A549 (cell line): ENCODE results near the gene SLN. TPM values are rescaled to one million over a fixed set of nuclear protein-coding genes. Genes with fewer than 3 reads are reported as not detected.

Source experiments
- ATAC-seq, 2 experiments: fragments of 200-7000 bp in 1 of 2; fragments of >200 bp in 1 of 2; cut with Nextera tagmentation in 1 of 2; cut with Tn5 transposase in 1 of 2; 3 replicates each; pipeline versions ENCODE4 v1.8.0 to v1.9.1; 2018 to 2020; ENCODE audit warnings: mild to moderate bottlenecking in 1 of 2, moderate library complexity in 1 of 2
- CTCF ChIA-PET: fragments of 300-600 bp; sonication (Branson Sonifier 250); formaldehyde crosslinking; extraction: SDS; loops from one replicate; lab custom pipeline; 2021; ENCODE audit warnings: antibody characterized with exemption, inconsistent platforms; lab: Yijun Ruan, JAX
- POLR2A ChIA-PET: fragments of 350-600 bp; formaldehyde crosslinking; extraction: SDS; loops from one replicate; lab custom pipeline; 2021; ENCODE audit warnings: antibody characterized with exemption, inconsistent platforms; lab: Yijun Ruan, JAX
- DNase-seq, 2 experiments: peaks; one replicate each; pipeline versions ENCODE4 v3.0.0 to v3.0.0-alpha.2; 2011 to 2016; ENCODE audit warnings: low read depth in 1 of 2, low spot score in 1 of 2
- FAIRE-seq: peaks from 2 replicates; lab custom pipeline; 2011; peaks lifted over from hg19 to GRCh38; lab: Jason Lieb, UNC
- H3K27ac ChIP-seq, 2 experiments: fragments of >200 bp; sonication (Bioruptor Twin); formaldehyde crosslinking; 3 replicates each; pipeline ENCODE4 v1.5.1; 2016 to 2017
- H3K4me1 ChIP-seq: fragments of >200 bp; sonication (Bioruptor Twin); formaldehyde crosslinking; 3 replicates; pipeline ENCODE4 v1.6.1; 2016
- H3K4me2 ChIP-seq: fragments of >200 bp; sonication (Bioruptor Twin); formaldehyde crosslinking; 3 replicates; pipeline ENCODE4 v1.6.1; 2016
- H3K4me3 ChIP-seq: fragments of >200 bp; sonication (Bioruptor Twin); formaldehyde crosslinking; 3 replicates; pipeline ENCODE4 v1.5.1; 2016
- H3K9me3 ChIP-seq: fragments of >200 bp; sonication (Bioruptor Twin); formaldehyde crosslinking; 3 replicates; pipeline ENCODE4 v1.6.1; 2016
- ATOH8 ChIP-seq: fragments of 250-450 bp; sonication (Bioruptor Pico); IDR thresholded peaks from 2 replicates; pipeline ENCODE4 v1.5.0; 2020; ENCODE audit warnings: low read depth, mild to moderate bottlenecking, moderate library complexity
- BCL3 ChIP-seq: fragments of >200 bp; sonication (Bioruptor Twin); formaldehyde crosslinking; IDR thresholded peaks from 3 replicates; pipeline ENCODE4 v1.6.1; 2016
- CBX8 ChIP-seq: fragments of 200-600 bp; sonication (generic); IDR thresholded peaks from 2 replicates; pipeline ENCODE4 v1.6.1; 2016
- CEBPB ChIP-seq, 2 experiments: fragments of >200 bp in 1 of 2; sonication (Bioruptor Twin) in 1 of 2; formaldehyde crosslinking in 1 of 2; IDR thresholded peaks; 2 replicates each; pipeline ENCODE4 v1.6.1; 2012 to 2016
- CHD4 ChIP-seq: fragments of 200-600 bp; sonication (generic); IDR thresholded peaks from 2 replicates; pipeline ENCODE4 v1.6.1; 2016; ENCODE audit warnings: antibody characterized with exemption, mild to moderate bottlenecking, borderline replicate concordance
- EHF ChIP-seq: fragments of 250-450 bp; sonication (Bioruptor Pico); IDR thresholded peaks from 2 replicates; pipeline ENCODE4 v1.5.0; 2020; ENCODE audit warnings: mild to moderate bottlenecking
- EHMT2 ChIP-seq: fragments of 200-600 bp; sonication (generic); IDR thresholded peaks from 2 replicates; pipeline ENCODE4 v1.6.1; 2016; ENCODE audit warnings: antibody characterized with exemption, low read depth, mild to moderate bottlenecking, moderate library complexity
- ESRRA ChIP-seq: fragments of 150-350 bp; IDR thresholded peaks from 2 replicates; pipeline ENCODE4 v1.6.1; 2014; ENCODE audit warnings: mild to moderate bottlenecking, low read length, borderline replicate concordance
- FOSL2 ChIP-seq, 2 experiments: fragments of 450-650 bp in 1 of 2; fragments of >200 bp in 1 of 2; sonication (Bioruptor Twin) in 1 of 2; formaldehyde crosslinking; IDR thresholded peaks; 2 replicates each; pipeline versions ENCODE4 v1.5.0 to v1.6.1; 2016 to 2020; ENCODE audit warnings: mild to moderate bottlenecking in 1 of 2, moderate library complexity in 1 of 2
- HDAC2 ChIP-seq: fragments of 200-600 bp; sonication (generic); IDR thresholded peaks from 2 replicates; pipeline ENCODE4 v1.6.1; 2016
- HES2 ChIP-seq: fragments of >200 bp; sonication (Bioruptor Twin); formaldehyde crosslinking; IDR thresholded peaks from 2 replicates; pipeline ENCODE4 v1.6.1; 2016
- HEYL ChIP-seq: fragments of 250-450 bp; sonication (Bioruptor Pico); IDR thresholded peaks from 2 replicates; pipeline ENCODE4 v1.8.0; 2021; ENCODE audit warnings: mild to moderate bottlenecking, moderate library complexity
- HOXA7 ChIP-seq: fragments of 250-450 bp; sonication (Bioruptor Pico); IDR thresholded peaks from 2 replicates; pipeline ENCODE4 v1.5.0; 2020; ENCODE audit warnings: mild to moderate bottlenecking, moderate library complexity
- JUN ChIP-seq, 2 experiments: fragments of >200 bp; sonication (Bioruptor Twin); formaldehyde crosslinking; IDR thresholded peaks; 2 replicates in 1 of 2; 3 replicates in 1 of 2; pipeline ENCODE4 v1.6.1; 2016 to 2017
- JUNB ChIP-seq: fragments of >200 bp; sonication (Bioruptor Twin); formaldehyde crosslinking; IDR thresholded peaks from 2 replicates; pipeline ENCODE4 v1.6.1; 2016
- MAFK ChIP-seq: fragments of 450-650 bp; IDR thresholded peaks from 2 replicates; pipeline ENCODE4 v1.6.1; 2014; ENCODE audit not compliant: partially characterized antibody
- MAX ChIP-seq: IDR thresholded peaks from 2 replicates; pipeline ENCODE4 v1.6.1; 2012
- NR3C1 ChIP-seq: fragments of >200 bp; sonication (Bioruptor Twin); formaldehyde crosslinking; IDR thresholded peaks from 3 replicates; pipeline ENCODE4 v1.6.1; 2017
- PBX3 ChIP-seq: IDR thresholded peaks from 2 replicates; pipeline ENCODE4 v1.6.1; 2012
- POLR2AphosphoS2 ChIP-seq: conservative IDR thresholded peaks from 2 replicates; pipeline ENCODE4 v1.6.1; 2012; ENCODE audit warnings: low read length, improper control_type of control experiment, inconsistent platforms
- RCOR1 ChIP-seq: fragments of 150-350 bp; IDR thresholded peaks from 2 replicates; pipeline ENCODE4 v1.6.1; 2014; ENCODE audit warnings: antibody characterized with exemption, low read length, low read depth
- SMC3 ChIP-seq: fragments of >200 bp; sonication (Bioruptor Twin); formaldehyde crosslinking; IDR thresholded peaks from 3 replicates; pipeline ENCODE4 v1.6.1; 2018; ENCODE audit warnings: inconsistent platforms
- TFCP2L1 ChIP-seq: fragments of 250-450 bp; sonication (Bioruptor Pico); IDR thresholded peaks from 2 replicates; pipeline ENCODE4 v1.5.0; 2021; ENCODE audit warnings: mild to moderate bottlenecking
- USF2 ChIP-seq: fragments of 450-650 bp; IDR thresholded peaks from 2 replicates; pipeline ENCODE4 v1.6.1; 2014; ENCODE audit warnings: antibody characterized with exemption
- ZNF302 ChIP-seq: fragments of 250-450 bp; sonication (Bioruptor Pico); IDR thresholded peaks from 2 replicates; pipeline ENCODE4 v1.9.0; 2021; ENCODE audit warnings: inconsistent platforms, mild to moderate bottlenecking, moderate library complexity
- ZSCAN20 ChIP-seq: fragments of 250-450 bp; sonication (Bioruptor Pico); IDR thresholded peaks from 2 replicates; pipeline ENCODE4 v1.8.0; 2022; ENCODE audit warnings: mild to moderate bottlenecking, moderate library complexity
- WGBS: methylation state at CpG from one replicate; pipeline ENCODE4 v1.1.6; 2017; ENCODE audit errors: missing lambda C conversion rate; 5-methylcytosine and 5-hydroxymethylcytosine counted together
- polyA plus RNA-seq, 4 experiments: library from polyadenylated mRNA; depleted of rRNA in 3 of 4; stranded (reverse); fragments of >200 nt; fragmentation: RNase III in 1 of 4; extraction: RNeasy Plus Mini Kit Qiagen cat#74134 plus additional on column Dnase treatment in 1 of 4; gene quantifications; 2 replicates in 3 of 4; 3 replicates in 1 of 4; pipeline ENCODE4 v1.2.3, GENCODE V29; 2011 to 2017

SLN gene
- polyA plus RNA-seq, 2 of the 4 experiments (the other 2 are of a cell fraction): 1.3 to 2.2 TPM

GRCh38 chr11:107747622-107748021 is 35.8 kb upstream of the SLN start:
- ChIA-PET POLR2A (no interaction called here), CTCF (interaction anchor here (1.4 to 1.7 kb wide), 2 partner anchors 25 to 58 kb away, joined by 3 to 4 read pairs; no protein-coding TSS in a partner anchor)
- 47% methylated on average over 2 of the region's 2 CpGs for WGBS
- Histone ChIP-seq H3K4me2 (no peak overlapping the region), H3K4me1 (no peaks in the 10 kb centered on the region), H3K9me3 (no peaks in the 10 kb centered on the region), H3K27ac (no peak overlapping the region), H3K4me3 (no peak overlapping the region)
- ATAC-seq: no peak
- no peak for FAIRE-seq
- TF ChIP-seq ZSCAN20 (CRISPR knock-in tag) (no peak), HOXA7 (CRISPR knock-in tag) (no peak), JUNB (no peak), MAFK (no peak), POLR2AphosphoS2 (no peak), JUN (IDR thresholded peaks at IDR 0.05) (no peak), SMC3 (no peak), ESRRA (no peak), USF2 (no peak), PBX3 (no peak), HEYL (CRISPR knock-in tag) (no peak), HDAC2 (no peak), FOSL2 (IDR thresholded peaks at IDR 0.05) (no peak), FOSL2 (CRISPR knock-in tag; IDR thresholded peaks at IDR 0.05) (no peak), EHF (CRISPR knock-in tag) (no peak), CHD4 (no peak)
- DNase-seq: no peak

GRCh38 chr11:107744736-107745135 is 32.9 kb upstream of the SLN start:
- no peak for ATAC-seq
- no peak for FAIRE-seq
- CTCF ChIA-PET: interaction anchor here (1.4 kb wide), 2 partner anchors 55 to 181 kb away, joined by 4 read pairs; no protein-coding TSS in a partner anchor
- TF ChIP-seq RCOR1 (no peak), HES2 (no peak), EHF (CRISPR knock-in tag) (no peak), EHMT2 (no peak), BCL3 (no peak), TFCP2L1 (no peak), ATOH8 (CRISPR knock-in tag) (no peak), JUNB (no peak), NR3C1 (no peak), MAFK (no peak), CEBPB (IDR thresholded peaks at IDR 0.05) (no peak), MAX (no peak), ZNF302 (no peak), FOSL2 (IDR thresholded peaks at IDR 0.05) (no peak), FOSL2 (CRISPR knock-in tag; IDR thresholded peaks at IDR 0.05) (no peak), HEYL (CRISPR knock-in tag) (no peak), CBX8 (no peak), JUN (IDR thresholded peaks at IDR 0.05) (no peak)
- H3K4me3 ChIP-seq: no peak overlapping the region
- peaks cover 6% of the 10 kb centered on the region; the same call in 1 of the 3 replicates for H3K9me3 ChIP-seq
- DNase-seq: no peak
- H3K4me2 ChIP-seq: no peak overlapping the region
- no peaks in the 10 kb centered on the region for H3K4me1 ChIP-seq
- POLR2A ChIA-PET: no interaction called here
- H3K27ac ChIP-seq: no peak overlapping the region
- WGBS: 56% methylated on average over 3 of the region's 3 CpGs
